ENCODE results near the gene TRA2A. TPM values are rescaled to one million over a fixed set of nuclear protein-coding genes. Genes with fewer than 3 reads are reported as not detected.
A peak's percentile ranks its signal among the peaks of the same experiment; 100 is the strongest.

The TRA2A gene
- total and polyA plus RNA-seq, 2 donors (not counting 3 experiments of a cell fraction or from before 2014, with no cell fraction given) = 55.1 to 112 TPM

DNA sequence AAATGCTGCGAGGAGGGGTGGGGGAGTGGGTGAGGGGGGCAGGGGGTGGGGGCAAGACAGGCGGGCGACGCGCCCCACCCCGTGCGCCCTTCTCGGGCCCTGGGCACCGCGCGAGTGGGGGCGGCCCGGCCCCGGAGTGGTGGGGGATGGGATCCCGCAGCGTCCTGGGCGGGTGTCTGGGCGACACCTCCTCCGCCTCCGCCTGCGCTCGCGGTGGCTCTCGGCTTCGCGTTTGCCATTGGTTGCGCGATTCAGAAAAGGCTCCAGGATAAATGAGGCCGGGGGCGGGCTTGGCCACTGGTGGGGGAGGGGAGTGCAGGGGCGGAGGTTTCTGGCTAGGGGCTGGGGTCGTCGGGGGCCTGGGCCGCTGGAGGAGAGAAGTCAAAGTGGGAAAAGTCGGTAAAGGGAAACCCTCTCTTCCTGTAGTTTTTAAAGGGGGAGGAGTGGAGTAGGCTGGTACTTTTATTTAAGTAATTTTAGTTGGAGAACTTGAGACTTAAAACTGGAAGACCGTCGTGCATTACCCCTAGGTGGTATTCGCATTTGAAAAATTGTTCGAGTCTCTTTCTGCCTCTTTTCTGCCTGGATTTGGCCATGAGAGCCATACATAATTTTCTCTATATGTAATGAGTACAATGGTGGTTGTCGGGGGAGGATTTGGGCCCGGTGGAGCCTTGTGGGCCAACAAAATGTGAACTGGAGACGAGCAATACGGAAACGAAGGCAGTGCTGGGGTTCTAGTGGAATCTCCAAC, 60.5 kb downstream of the TRA2A start:
- peaks cover 37% of the 10 kb centered on the region for H3K79me2 ChIP-seq (ENCODE audit: control insufficient read depth, insufficient read depth, low read length)
- ChIA-PET POLR2A (no interaction called here), CTCF (no interaction called here)
- peak; percentile 72 for DNase-seq (ENCODE audit: low read depth, low spot score)
- H3K36me3 ChIP-seq (ENCODE audit: control insufficient read depth in 2 of 2, extremely low read depth in 1 of 2, insufficient read depth in 2 of 2, low read length in 2 of 2) = no peaks in the 10 kb centered on the region
- H4K20me1 ChIP-seq (replicated peaks; ENCODE audit: control insufficient read depth, extremely low read depth, insufficient read depth, low read length) = no peaks in the 10 kb centered on the region
- H3K4me1 ChIP-seq (ENCODE audit: control insufficient read depth, extremely low read depth, insufficient read depth, low read length) = peaks cover 29% of the 10 kb centered on the region
- BruUV-seq (replicated peaks) = TSS peak; percentile 10
- H3K9ac ChIP-seq (replicated peaks; ENCODE audit: extremely low read depth, insufficient read depth, low read length) = peak overlapping the region; percentile 86
- intact Hi-C loops (cut with micrococcal nuclease) (loop anchor here (2.0 to 10.0 kb wide), 4 partner anchors 98 to 286 kb away; partner anchors contain the start of gene NUP42), dilution Hi-C loops (cut with MboI; ENCODE audit: extremely low pct_ligation_motif_present, low sequenced_read_pairs) (no loop called here)
- H3K27me3 ChIP-seq (ENCODE audit: control insufficient read depth in 2 of 2, insufficient read depth in 2 of 2, low read length in 2 of 2) = peaks cover 6 to 16% of the 10 kb centered on the region in 2 experiments
- TF ChIP-seq MYC (IDR thresholded peaks at IDR 0.05; ENCODE audit: low read depth, low read length) (no peak), JUN (IDR thresholded peaks at IDR 0.05; ENCODE audit: borderline replicate concordance, insufficient read depth, insufficient read length, low read depth) (no peak), FOS (IDR thresholded peaks at IDR 0.05; ENCODE audit: borderline replicate concordance, insufficient read depth, low read length) (no peak), GATA2 (IDR thresholded peaks at IDR 0.05; ENCODE audit: insufficient read depth, insufficient read length, low read depth, low read length) (no peak), POLR2AphosphoS5 (IDR thresholded peaks at IDR 0.05; ENCODE audit: insufficient read depth, low read depth, low read length) (peak; percentile 23)
- TF ChIP-seq, protein P1, sequence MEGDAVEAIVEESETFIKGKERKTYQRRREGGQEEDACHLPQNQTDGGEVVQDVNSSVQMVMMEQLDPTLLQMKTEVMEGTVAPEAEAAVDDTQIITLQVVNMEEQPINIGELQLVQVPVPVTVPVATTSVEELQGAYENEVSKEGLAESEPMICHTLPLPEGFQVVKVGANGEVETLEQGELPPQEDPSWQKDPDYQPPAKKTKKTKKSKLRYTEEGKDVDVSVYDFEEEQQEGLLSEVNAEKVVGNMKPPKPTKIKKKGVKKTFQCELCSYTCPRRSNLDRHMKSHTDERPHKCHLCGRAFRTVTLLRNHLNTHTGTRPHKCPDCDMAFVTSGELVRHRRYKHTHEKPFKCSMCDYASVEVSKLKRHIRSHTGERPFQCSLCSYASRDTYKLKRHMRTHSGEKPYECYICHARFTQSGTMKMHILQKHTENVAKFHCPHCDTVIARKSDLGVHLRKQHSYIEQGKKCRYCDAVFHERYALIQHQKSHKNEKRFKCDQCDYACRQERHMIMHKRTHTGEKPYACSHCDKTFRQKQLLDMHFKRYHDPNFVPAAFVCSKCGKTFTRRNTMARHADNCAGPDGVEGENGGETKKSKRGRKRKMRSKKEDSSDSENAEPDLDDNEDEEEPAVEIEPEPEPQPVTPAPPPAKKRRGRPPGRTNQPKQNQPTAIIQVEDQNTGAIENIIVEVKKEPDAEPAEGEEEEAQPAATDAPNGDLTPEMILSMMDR (IDR thresholded peaks at IDR 0.05; ENCODE audit: extremely low read depth in 1 of 2, insufficient read depth in 1 of 2, low read depth in 1 of 2, low read length in 2 of 2) = no peak
- TF ChIP-seq, protein P2, sequence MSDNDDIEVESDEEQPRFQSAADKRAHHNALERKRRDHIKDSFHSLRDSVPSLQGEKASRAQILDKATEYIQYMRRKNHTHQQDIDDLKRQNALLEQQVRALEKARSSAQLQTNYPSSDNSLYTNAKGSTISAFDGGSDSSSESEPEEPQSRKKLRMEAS (IDR thresholded peaks at IDR 0.05; ENCODE audit: insufficient read depth, insufficient read length) = no peak
- H3K4me2 ChIP-seq (ENCODE audit: insufficient read depth, low read length) = peak overlapping the region; percentile 96
- peak overlapping the region; percentile 85 to 96 (median 95) for H3K4me3 ChIP-seq (replicated peaks in 1 of 3; ENCODE audit: insufficient read depth in 1 of 3, low read depth in 1 of 3, low read length in 3 of 3)
- peak overlapping the region; percentile 42 for H2AFZ ChIP-seq (ENCODE audit: low read depth, low read length)
- H3K27ac ChIP-seq (ENCODE audit: insufficient read depth, low read depth, low read length) = peak overlapping the region; percentile 74
- no peaks in the 10 kb centered on the region for H3K9me3 ChIP-seq (replicated peaks; ENCODE audit: control insufficient read depth, insufficient read depth, low read length)
- FAIRE-seq = peak; percentile 70
- H3K9me1 ChIP-seq (replicated peaks; ENCODE audit: control insufficient read depth, extremely low read depth, insufficient read depth, low read length) = no peaks in the 10 kb centered on the region
